AG09309 (cell line): ENCODE results near the gene ARHGAP10.

Experiments
- DNase-seq: peaks from one replicate; pipeline ENCODE4 v3.0.0-alpha.2; 2010; ENCODE audit warnings: low read depth
- H3K4me3 ChIP-seq: 2 replicates; pipeline ENCODE4 v1.5.1; 2011; ENCODE audit warnings: mild to moderate bottlenecking, low read depth, low read length, moderate library complexity; ENCODE audit not compliant: control insufficient read depth
- TF ChIP-seq, protein P1 (sequence below): IDR thresholded peaks from 2 replicates; pipeline ENCODE4 v1.5.1; 2011; ENCODE audit warnings: mild to moderate bottlenecking, low read depth, low read length, inconsistent platforms; ENCODE audit not compliant: insufficient read depth, control insufficient read depth; ENCODE audit errors: missing control alignments

Gene ARHGAP10

DNA sequence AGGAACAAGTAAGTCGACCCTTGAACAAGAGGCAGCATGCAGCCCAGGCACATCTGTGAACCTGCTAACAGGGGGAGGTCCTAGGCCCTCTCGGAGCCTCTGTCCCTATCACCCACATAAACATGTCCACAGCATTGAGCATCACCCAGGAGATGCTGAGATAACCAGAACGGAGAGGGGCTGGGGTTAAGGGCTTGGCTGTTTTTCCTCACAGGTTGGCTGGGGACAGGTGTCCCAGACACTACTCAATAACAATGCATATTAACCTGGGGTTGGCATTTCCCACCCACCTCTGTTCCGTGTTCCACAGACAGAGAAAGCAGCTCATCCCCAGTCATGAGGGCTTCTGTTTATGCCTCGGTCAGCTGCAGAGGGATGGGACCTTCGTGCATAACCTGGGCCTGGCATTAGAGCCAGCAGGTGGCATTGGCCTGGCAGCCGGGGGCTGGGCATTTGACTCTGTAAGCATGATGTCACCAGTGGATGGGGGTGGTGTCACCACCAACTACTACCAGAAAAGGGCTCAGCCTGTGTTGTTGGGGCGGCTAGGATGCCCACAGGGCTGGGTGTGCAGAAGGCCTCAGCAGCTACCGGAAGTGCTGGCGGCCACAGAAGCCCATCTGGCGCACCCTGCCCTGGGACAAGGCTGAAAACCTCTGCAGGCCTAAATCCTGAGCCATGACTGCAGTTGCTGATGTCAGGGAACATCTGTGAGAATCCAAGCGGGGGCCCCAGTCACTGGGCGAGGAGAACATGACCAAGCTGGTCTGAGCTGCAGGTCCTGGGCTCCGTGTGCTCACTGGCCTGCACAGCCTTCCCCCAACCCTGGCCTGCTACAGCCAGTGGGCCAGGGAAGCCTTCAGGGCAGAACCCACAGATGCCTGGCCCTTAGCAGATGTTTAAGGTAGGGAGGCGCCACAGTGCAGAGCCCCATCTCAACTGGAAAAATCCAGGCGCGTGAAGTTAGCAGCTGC is 358.9 kb downstream of the ARHGAP10 start:
- TF ChIP-seq, protein P1, sequence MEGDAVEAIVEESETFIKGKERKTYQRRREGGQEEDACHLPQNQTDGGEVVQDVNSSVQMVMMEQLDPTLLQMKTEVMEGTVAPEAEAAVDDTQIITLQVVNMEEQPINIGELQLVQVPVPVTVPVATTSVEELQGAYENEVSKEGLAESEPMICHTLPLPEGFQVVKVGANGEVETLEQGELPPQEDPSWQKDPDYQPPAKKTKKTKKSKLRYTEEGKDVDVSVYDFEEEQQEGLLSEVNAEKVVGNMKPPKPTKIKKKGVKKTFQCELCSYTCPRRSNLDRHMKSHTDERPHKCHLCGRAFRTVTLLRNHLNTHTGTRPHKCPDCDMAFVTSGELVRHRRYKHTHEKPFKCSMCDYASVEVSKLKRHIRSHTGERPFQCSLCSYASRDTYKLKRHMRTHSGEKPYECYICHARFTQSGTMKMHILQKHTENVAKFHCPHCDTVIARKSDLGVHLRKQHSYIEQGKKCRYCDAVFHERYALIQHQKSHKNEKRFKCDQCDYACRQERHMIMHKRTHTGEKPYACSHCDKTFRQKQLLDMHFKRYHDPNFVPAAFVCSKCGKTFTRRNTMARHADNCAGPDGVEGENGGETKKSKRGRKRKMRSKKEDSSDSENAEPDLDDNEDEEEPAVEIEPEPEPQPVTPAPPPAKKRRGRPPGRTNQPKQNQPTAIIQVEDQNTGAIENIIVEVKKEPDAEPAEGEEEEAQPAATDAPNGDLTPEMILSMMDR = no peak
- no peak for DNase-seq
- H3K4me3 ChIP-seq = no peak overlapping the region

DNA sequence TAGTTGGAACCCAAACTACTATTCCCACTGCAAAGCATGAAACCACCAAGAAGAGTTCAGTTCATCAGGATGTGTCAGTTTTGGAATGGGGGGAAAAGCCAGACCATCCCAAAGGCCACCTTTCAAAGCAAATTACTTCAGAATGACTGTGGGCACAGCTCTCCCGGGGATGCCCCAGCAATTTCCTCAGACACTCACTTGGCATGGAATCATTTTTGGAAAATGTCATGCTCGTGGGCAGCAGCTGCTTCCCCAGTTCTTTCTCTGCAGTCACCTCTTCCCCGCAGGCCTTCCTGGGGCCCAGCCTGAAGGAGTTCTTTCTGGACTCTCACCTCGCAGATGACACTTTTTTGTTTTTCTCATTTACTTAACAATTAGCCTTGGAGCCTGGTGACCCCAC is 360.0 kb downstream of the ARHGAP10 start:
- TF ChIP-seq, protein P1 = no peak
- no peak for DNase-seq
- no peak overlapping the region for H3K4me3 ChIP-seq

DNA sequence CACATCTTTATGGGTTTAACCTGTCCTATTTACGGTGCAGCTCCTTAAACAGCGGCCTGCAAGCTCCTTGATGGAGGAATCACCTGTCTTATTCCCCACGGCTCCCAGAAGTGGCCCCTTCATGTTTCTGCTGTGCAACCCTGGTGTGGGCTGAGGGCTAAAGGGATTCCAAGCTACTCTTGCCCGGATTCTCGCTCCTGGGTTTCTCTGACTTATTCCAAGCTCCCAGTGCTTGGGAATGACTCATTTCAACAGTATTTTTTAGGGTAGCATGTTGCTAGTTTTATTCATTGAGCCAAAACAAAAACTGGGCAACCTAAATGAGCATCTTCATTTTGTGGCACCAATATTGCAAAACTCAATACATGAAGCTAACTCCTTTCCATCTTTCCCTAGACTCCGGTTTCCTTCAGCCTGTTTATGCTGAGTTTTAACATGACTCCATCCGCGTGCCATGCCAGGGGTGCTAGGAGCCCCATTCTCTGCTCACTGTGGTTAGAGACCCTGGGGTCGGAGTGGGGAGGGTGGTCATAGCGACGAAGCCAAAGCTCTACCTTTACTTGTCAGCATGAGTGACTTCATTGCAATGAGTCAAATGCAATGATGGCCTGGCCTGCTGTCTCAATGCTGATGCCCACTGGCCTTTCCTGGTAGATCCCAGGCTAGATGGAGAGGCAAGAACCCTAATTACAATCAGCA is 360.6 kb downstream of the ARHGAP10 start:
- H3K4me3 ChIP-seq = no peak overlapping the region
- DNase-seq = no peak
- TF ChIP-seq, protein P1 = no peak

DNA sequence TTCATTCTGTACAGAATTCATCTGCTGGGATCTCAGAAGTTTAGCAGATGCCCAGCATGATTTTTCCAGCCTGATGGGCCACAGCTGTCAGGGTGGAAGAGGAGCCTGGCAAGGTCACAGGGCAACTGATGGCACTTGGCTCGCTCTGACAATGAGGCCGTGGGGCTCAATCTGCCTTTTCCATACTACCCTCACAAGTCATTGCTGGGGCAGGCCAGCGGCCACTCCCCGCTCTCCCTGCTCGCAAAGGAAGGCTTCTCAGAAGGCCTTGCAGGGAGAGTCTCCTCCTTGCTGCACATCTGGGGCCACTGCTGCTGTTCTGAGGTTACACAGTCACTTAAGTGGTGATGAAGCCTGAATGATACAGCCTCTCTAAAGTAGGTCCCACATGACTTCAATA is 361.2 kb downstream of the ARHGAP10 start:
- TF ChIP-seq, protein P1 = no peak
- no peak overlapping the region for H3K4me3 ChIP-seq
- DNase-seq = no peak

DNA sequence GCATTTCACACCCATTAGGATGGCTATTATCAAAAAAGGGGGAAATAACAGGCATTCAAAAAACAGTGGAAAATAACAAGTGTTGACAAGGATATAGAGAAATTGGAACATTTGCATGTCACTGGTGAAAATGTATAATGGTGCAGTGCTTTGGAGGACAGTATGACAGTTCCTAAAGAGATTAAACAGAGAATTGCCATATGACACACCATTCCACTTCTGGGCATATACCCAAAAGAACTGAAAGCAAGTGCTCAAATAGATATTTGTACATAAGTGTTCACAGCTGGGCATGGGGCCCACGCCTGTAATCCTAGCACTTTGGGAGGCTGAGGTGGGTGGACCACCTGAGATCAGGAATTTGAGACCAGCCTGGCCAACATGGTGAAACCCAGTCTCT is 362.3 kb downstream of the ARHGAP10 start:
- DNase-seq = no peak
- no peak overlapping the region for H3K4me3 ChIP-seq
- TF ChIP-seq, protein P1 = no peak

DNA sequence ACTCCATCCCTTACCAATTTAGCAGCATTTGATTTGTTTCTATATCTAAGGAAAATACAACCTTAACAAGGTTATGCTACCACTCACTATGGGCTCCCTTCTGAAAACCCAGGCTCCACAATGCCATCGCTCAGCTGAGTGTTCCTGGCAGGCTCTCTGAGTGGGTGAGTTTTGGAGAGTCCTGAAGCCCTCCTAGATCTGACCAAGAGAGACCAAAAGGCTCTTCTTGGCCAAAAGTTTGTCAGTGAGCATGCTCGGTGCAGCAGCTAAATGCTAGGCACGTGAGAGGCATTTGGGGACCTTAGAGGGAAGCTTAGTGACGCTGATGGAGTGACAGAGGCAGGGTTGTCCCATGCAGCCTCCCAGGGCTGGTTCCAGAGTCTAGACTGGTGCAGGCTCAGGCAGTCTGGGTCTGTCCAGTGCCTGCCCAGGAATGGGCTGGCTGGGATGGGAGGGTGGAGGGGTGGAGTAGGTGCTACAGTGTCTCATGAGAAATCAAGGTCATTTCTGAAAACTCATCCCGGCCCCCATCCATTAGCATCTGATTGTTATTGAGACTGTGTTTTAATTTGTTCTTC is 363.5 kb downstream of the ARHGAP10 start:
- H3K4me3 ChIP-seq = no peak overlapping the region
- TF ChIP-seq, protein P1 = no peak
- DNase-seq = no peak
